HG02943 (cell line): Measurements from ENCODE around the gene EPHA6.

ENCODE experiments used
- ATAC-seq: cut with Tn5 transposase; IDR thresholded peaks from one replicate; pipeline ENCODE4 v1.9.1; 2021; ENCODE audit warnings: mild to moderate bottlenecking, low read depth, moderate library complexity; ENCODE audit not compliant: unreplicated experiment

The EPHA6 gene

DNA sequence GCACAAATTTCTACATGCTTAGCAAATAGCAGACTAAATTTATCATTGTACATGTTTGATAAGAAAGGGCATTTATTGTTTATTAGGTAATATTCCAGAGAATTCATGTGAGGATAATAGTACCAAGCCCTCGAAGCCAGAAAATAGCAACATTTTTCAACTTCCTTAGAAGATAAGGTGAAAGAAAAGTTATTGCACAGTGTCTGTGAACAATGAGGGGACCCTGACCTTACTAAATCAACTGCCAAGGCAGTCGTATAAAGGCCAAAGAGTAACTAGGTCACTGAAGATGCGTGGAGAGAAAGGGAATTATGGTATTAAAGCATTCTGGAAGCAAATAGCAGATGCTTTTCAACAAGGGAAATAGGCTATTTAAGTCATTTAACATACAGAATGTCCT lies 929.9 kb downstream of the EPHA6 start:
- no peak for ATAC-seq

DNA sequence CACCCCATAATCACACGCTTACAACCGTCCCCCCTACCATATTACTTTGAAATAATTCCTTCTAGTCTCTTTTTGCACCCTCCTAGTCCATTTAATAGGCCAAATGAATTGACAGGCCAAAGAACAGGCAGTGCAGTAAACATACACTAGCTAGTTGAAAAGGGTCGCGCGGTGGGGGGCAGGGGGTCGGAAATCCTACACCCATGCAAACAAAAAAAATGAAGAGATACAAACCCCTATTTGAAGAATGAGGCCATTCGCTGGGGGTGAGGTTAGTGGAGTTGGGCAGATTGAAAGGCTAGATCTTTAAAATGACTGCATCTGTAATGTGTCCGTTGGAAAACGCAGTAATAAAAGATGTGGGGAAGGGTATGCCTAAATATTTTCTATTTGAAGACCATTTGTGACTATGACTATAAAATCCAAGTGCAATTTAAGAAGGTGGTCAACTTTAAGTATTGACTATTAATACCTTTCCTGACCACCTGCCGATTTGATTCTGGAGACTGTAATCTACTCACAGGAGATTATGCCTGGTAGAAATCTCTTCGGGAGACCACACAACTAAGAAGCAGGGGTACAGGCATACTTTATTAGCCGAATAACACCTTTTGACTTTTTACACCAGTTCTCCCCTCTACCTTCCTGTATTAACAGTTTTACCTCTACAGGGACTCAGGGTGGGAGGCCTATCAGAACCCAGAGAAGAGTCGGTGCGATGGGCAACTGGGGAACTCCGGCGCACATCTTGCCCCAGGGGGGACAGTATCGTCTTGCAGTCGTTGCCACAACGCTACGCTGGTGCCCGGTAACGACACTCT lies 949.4 kb downstream of the EPHA6 start:
- no peak for ATAC-seq

DNA sequence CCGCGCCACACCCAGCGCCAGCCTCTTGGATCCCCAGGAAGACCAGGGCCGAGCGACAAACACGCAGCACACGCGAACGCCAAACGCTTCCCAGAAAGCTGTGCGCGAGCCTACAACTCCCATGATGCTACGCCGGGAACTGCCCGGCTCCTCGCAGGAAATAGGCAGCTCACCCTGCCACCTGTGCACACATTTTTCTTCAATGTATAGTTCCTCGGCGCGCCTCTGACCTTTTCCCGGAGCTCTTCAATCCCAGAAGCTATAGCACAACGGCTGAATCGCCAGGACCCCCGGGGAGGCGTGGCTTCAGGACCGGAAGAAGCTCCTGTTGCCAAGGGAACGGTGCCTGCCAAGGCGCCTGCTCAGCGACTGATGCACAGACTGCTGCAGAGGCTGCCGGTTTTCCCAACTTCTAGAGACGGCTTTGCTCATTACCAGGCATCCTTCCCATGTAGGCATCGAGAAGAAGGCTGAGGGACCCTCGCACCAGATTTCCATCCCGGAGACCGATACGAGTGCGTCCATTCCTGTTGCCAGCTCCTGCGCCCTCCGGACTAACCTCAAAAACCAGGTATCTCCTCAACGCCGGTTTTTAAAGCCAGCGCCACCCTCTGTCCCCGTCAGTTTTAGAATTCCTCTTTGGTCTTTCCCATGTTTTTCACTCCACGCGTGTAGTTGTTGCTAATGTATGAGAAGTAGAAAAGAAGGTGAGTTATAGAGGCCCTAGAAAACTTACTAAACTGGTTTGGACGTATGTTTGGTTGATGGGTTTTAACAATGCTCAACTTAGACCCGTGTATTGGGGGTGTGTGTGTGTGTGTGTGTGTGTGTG lies 950.2 kb downstream of the EPHA6 start, which contains the start of gene ARL6:
ARL6 (plus strand) TSS at position 352 of the 832 bp plus-strand sequence. CDS start 3,350 bp downstream, outside the sequence.
- peak; percentile 98 for ATAC-seq

- no peak for ATAC-seq
Measured at GRCh38 chr3:97765336-97765735, 950.9 kb downstream of the EPHA6 start.

DNA sequence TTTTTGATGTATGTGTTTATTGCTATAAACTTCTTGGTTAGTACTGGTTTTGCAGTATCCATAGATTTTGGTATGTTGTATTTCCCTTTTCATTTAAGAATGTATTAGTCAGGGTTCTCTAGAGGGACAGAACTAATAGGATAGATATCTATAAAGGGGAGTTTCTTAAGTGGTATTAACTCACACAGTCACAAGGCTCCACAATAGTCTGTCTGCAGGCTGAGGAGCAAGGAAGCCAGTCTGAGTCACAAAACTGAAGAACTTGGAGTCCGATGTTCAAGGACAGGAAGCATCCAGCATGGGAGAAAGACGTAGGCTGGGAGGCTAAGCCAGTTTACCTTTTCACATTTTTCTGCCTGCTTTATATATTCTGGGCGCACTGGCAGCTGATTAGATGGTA lies 958.5 kb downstream of the EPHA6 start:
- ATAC-seq = no peak

- ATAC-seq = no peak
Measured at GRCh38 chr3:97778152-97778551, 963.8 kb downstream of the EPHA6 start.

- no peak for ATAC-seq
Measured at GRCh38 chr3:97793420-97794019, 979.1 kb downstream of the EPHA6 start.

DNA sequence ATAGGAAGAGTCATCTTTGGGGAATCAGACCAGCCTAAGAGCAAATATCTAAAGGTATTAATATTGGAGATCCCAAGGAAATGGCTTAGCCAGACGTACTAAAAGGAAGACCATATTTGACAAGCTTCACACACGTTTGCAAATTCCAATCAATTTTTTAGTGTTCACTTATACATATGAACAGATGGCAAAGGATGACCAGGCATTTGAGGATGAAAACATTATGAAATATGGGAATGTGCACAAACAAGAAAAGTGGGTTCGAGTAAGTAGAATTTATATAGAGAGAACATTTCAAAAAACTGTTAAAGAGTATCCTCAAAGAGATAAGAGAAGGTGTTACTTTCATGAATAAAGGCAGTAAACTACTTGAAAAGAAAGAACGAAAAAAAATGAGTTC lies 981.6 kb downstream of the EPHA6 start:
- ATAC-seq = no peak
